K562 (cell line): ENCODE measurements around the gene VWA8. TPM values are rescaled to one million over a fixed set of nuclear protein-coding genes. Genes with fewer than 3 reads are reported as not detected.

Source experiments
- ATAC-seq: fragments of 200-7000 bp; cut with Tn5 transposase; 3 replicates; pipeline ENCODE4 v1.9.1; 2020; ENCODE audit warnings: moderate library complexity
- BruUV-seq: library from RNA; stranded (reverse); fragments of 400-500 nt; replicated peaks from 2 replicates; lab custom pipeline; 2021; lab: Mats Ljungman, UMichigan
- CTCF ChIA-PET: fragments of 300-600 bp; formaldehyde crosslinking; extraction: SDS; loops from one replicate; lab custom pipeline; 2021; ENCODE audit warnings: low intra/inter-chr PET ratio; lab: Yijun Ruan, JAX
- POLR2A ChIA-PET: fragments of 300-600, 350-650 bp; sonication (Branson Sonifier 250); formaldehyde crosslinking; extraction: SDS; loops from one replicate; lab custom pipeline; 2021; ENCODE audit warnings: antibody characterized with exemption, inconsistent platforms; lab: Yijun Ruan, JAX
- DNase-seq, 4 experiments: peaks; one replicate each; pipeline versions ENCODE4 v3.0.0 to v3.0.0-alpha.2; 2011 to 2018; ENCODE audit warnings: low spot score in 3 of 4, mixed read lengths in 3 of 4; ENCODE audit errors: extremely low read depth in 1 of 4
- FAIRE-seq: peaks from 2 replicates; lab custom pipeline; 2011; peaks lifted over from hg19 to GRCh38; lab: Jason Lieb, UNC
- H2AFZ ChIP-seq: 2 replicates; pipeline ENCODE4 v1.6.0; 2011; ENCODE audit warnings: low read depth, low read length, control low read depth, inconsistent platforms
- H3K27ac ChIP-seq: fragments of 200-600 bp; 3 replicates; pipeline ENCODE4 v1.8.0; 2011; ENCODE audit warnings: low read depth, mild to moderate bottlenecking, control low read depth, inconsistent platforms, low read length, moderate library complexity, mixed read lengths; ENCODE audit errors: extremely low read depth
- H3K27me3 ChIP-seq, 2 experiments: fragments of 300-600 bp in 1 of 2; 2 replicates in 1 of 2; 3 replicates in 1 of 2; pipeline versions ENCODE4 v1.6.0 to v1.8.0; 2011; ENCODE audit warnings: inconsistent platforms in 2 of 2, low read length in 2 of 2, mild to moderate bottlenecking in 1 of 2, mixed read lengths in 1 of 2, moderate library complexity in 1 of 2; ENCODE audit not compliant: control insufficient read depth in 2 of 2, insufficient read depth in 2 of 2
- H3K36me3 ChIP-seq: fragments of 300-600 bp; 3 replicates; pipeline ENCODE4 v1.8.0; 2011; ENCODE audit warnings: mild to moderate bottlenecking, low read length, inconsistent platforms; ENCODE audit not compliant: control insufficient read depth, insufficient read depth
- H3K4me1 ChIP-seq, 2 experiments: fragments of 200-600 bp in 1 of 2; replicated peaks in 1 of 2; 2 replicates in 1 of 2; 3 replicates in 1 of 2; pipeline versions ENCODE4 v1.5.1 to v1.8.0; 2011; ENCODE audit warnings: inconsistent platforms in 2 of 2, low read length in 2 of 2, mild to moderate bottlenecking in 1 of 2, mixed read lengths in 1 of 2, moderate library complexity in 1 of 2; ENCODE audit not compliant: control insufficient read depth in 2 of 2, insufficient read depth in 2 of 2
- H3K4me2 ChIP-seq: 2 replicates; pipeline ENCODE4 v1.6.1; 2011; ENCODE audit warnings: low read length, control low read depth, inconsistent platforms, mixed read lengths; ENCODE audit not compliant: insufficient read depth
- H3K4me3 ChIP-seq: fragments of 200-600 bp; sonication (generic), shearing (Covaris generic); 2 replicates; pipeline ENCODE4 v1.5.1; 2016; ENCODE audit warnings: control low read depth, inconsistent platforms
- H3K79me2 ChIP-seq: fragments of 200-600 bp; 3 replicates; pipeline ENCODE4 v1.8.0; 2011; ENCODE audit warnings: low read length, inconsistent platforms; ENCODE audit not compliant: control insufficient read depth, insufficient read depth
- H3K9ac ChIP-seq, 2 experiments: 2 replicates each; pipeline versions ENCODE4 v1.6.0 to v1.6.1; 2011; ENCODE audit warnings: low read depth in 2 of 2, low read length in 2 of 2, control low read depth in 1 of 2, inconsistent platforms in 1 of 2, mild to moderate bottlenecking in 1 of 2, mixed read lengths in 1 of 2; ENCODE audit not compliant: insufficient read depth in 1 of 2
- H3K9me1 ChIP-seq: one replicate; pipeline ENCODE4 v1.6.0; 2011; ENCODE audit warnings: inconsistent platforms, mild to moderate bottlenecking, low read length, moderate library complexity; ENCODE audit not compliant: control insufficient read depth, insufficient read depth
- H3K9me3 ChIP-seq: replicated peaks from 2 replicates; pipeline ENCODE4 v1.5.1; 2011; ENCODE audit warnings: low read depth, low read length, inconsistent platforms; ENCODE audit not compliant: control insufficient read depth, insufficient read depth
- H4K20me1 ChIP-seq: replicated peaks from 2 replicates; pipeline ENCODE4 v1.6.1; 2011; ENCODE audit warnings: low read length, inconsistent platforms, mixed read lengths; ENCODE audit not compliant: control insufficient read depth, insufficient read depth
- ARNT ChIP-seq, 2 experiments: fragments of 450-650 bp; IDR thresholded peaks; 2 replicates each; pipeline ENCODE4 v1.6.1; 2016; ENCODE audit warnings: mild to moderate bottlenecking in 1 of 2
- GABPA ChIP-seq: fragments of 200-800 bp; sonication (Bioruptor generic); conservative IDR thresholded peaks from 2 replicates; pipeline ENCODE4 v1.6.1; 2016; ENCODE audit warnings: low read depth, missing genetic modification characterization, missing compliant biosample characterization
- SIRT6 ChIP-seq: IDR thresholded peaks from one replicate; pipeline ENCODE4 v1.6.1; 2012; ENCODE audit warnings: low read depth, mild to moderate bottlenecking, control low read depth, inconsistent platforms, low read length, moderate library complexity
- SMARCC2 ChIP-seq: fragments of 450-650 bp; IDR thresholded peaks from 2 replicates; pipeline ENCODE4 v1.6.1; 2017; ENCODE audit warnings: antibody characterized with exemption, moderate library complexity, mild to moderate bottlenecking, low read depth
- WGBS: fragments of 100-300 bp; shearing (Covaris generic); methylation state at CpG from one replicate; pipeline ENCODE4 v1.1.6; 2016; ENCODE audit warnings: low coverage, mixed read lengths; ENCODE audit not compliant: insufficient coverage; ENCODE audit errors: missing lambda C conversion rate; 5-methylcytosine and 5-hydroxymethylcytosine counted together
- in situ Hi-C: fragments of 300-500 bp; cut with MboI; formaldehyde crosslinking; loops from 4 replicates; pipeline ENCODE4 v1.15.0; 2018; ENCODE audit warnings: inconsistent platforms, mixed read lengths
- intact Hi-C: fragments of 100-400 bp; cut with micrococcal nuclease; formaldehyde crosslinking; loops from 2 replicates; pipeline ENCODE4 v1.14.2; 2022
- polyA plus RNA-seq, 8 experiments: library from polyadenylated mRNA; depleted of rRNA in 4 of 8; stranded (reverse) in 5 of 8; unstranded in 3 of 8; fragments of >200 nt; fragmentation: Nextera tagmentation in 2 of 8; fragmentation: Illumina TruSeq in 1 of 8; extraction: Ambion mirVana in 2 of 8; extraction: Trizol in 1 of 8; gene quantifications; 2 replicates each; pipeline versions ENCODE4 v1.2.1 to v1.2.3, GENCODE V29; 2011 to 2014; ENCODE audit warnings: inconsistent platforms in 1 of 8, missing spikeins in 1 of 8
- total RNA-seq, 7 experiments: library from RNA; depleted of rRNA in 6 of 7; stranded (reverse); fragments of >200 nt in 6 of 7; fragmentation: Illumina TruSeq in 2 of 7; extraction: Trizol in 2 of 7; gene quantifications; 2 replicates each; pipeline versions ENCODE4 v1.2.1 to v1.2.3, GENCODE V29; 2011 to 2021; ENCODE audit warnings: low replicate concordance in 1 of 7
- TF ChIP-seq, protein P1 (sequence below): fragments of 450-650 bp; IDR thresholded peaks from 2 replicates; pipeline ENCODE4 v1.6.1; 2016; ENCODE audit warnings: borderline replicate concordance

The VWA8 gene
- total and polyA plus RNA-seq, 9 of the 15 experiments (the other 6 are each of a cell fraction or from before 2014, with no cell fraction given), result 2.1 to 18.5 (median 13.3) TPM

DNA sequence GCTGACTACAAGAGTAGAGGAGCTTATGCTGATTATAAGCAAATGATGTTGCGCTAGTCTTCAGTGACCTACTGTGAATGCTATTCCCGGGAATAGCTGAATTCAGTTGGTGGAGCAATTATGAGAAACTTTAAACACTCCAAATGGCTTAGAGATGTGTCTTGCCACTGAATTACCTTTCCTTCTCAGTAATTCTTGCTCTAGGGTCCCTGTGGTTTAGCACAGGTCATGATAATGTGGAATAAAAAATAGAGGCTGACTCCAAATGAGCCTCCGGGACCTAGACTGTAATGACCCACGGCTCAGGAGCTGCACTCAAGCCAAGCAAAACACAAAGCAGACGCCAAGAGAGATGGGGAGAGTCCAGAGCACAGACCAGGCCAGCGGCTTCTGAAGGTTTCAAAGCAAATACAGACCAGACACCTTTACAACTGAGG is 378.9 kb downstream of the VWA8 start (continued):
- TF ChIP-seq ARNT (IDR thresholded peaks at IDR 0.05) (no peak), SIRT6 (no peak), SMARCC2 (no peak)

DNA sequence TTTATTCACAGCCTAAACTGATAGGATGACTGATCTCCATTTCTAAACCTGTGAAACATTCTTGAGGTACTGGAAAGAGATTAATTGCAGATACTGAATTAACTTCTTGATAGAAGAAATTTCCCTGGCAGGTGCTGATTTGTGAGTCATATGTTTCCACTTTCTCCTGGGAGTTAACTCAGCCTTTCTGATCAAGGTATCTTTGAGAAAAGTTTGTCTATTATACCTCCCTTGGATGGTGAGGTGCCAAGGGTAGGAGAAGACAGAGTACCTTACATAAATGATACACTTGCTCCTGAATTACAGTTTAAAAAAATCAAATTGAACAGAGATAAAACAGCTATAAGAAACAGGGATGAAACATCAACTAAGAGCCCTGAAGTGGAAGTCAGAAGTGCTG is 380.6 kb downstream of the VWA8 start:
- H3K79me2 ChIP-seq, result no peaks in the 10 kb centered on the region
- no peak overlapping the region for H2AFZ ChIP-seq
- in situ Hi-C loops, result no loop called here
- H4K20me1 ChIP-seq, result no peaks in the 10 kb centered on the region
- peaks cover 19% of the 10 kb centered on the region; the same call in 1 of the 3 replicates for H3K36me3 ChIP-seq
- H3K4me2 ChIP-seq, result no peak overlapping the region
- DNase-seq (no peak), ATAC-seq (no peak), FAIRE-seq (no peak)
- no peaks in the 10 kb centered on the region for H3K4me1 ChIP-seq
- BruUV-seq, result no TSS peak
- H3K4me3 ChIP-seq, result no peak overlapping the region
- intact Hi-C loops, result no loop called here
- H3K27me3 ChIP-seq, result no peaks in the 10 kb centered on the region
- H3K9me3 ChIP-seq, result no peaks in the 10 kb centered on the region
- TF ChIP-seq GABPA (tag), result no peak
- TF ChIP-seq SMARCC2, result no peak
- POLR2A ChIA-PET, result no interaction called here
- H3K9me1 ChIP-seq, result no peaks in the 10 kb centered on the region
- H3K27ac ChIP-seq, result no peak overlapping the region
- H3K9ac ChIP-seq, result no peak overlapping the region
- CTCF ChIA-PET, result no interaction called here

DNA sequence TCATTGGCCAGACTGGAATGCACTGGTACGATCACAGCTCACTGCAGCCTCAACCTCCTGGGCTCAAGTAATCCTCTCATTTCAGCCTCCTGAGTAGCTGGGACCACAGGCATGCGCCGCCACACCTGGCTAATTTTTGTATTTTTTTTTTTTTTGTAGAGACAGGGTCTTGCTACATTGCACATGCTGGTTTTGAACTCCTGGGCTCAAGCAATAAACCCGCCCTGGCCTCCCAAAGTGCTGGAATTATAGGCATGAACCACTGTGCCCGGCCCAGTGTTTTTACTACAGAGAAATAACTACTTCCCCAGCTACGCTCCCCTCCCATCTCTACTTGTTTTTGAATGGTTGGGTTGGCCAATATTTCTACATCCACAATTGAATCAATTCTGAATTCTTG is 381.0 kb downstream of the VWA8 start:
- H3K9me1 ChIP-seq, result no peaks in the 10 kb centered on the region
- no peak for DNase-seq
- H3K9ac ChIP-seq, result no peak overlapping the region
- no peaks in the 10 kb centered on the region for H4K20me1 ChIP-seq
- intact Hi-C loops (no loop called here), in situ Hi-C loops (no loop called here)
- no peak for ATAC-seq
- no peaks in the 10 kb centered on the region for H3K9me3 ChIP-seq
- no peaks in the 10 kb centered on the region for H3K79me2 ChIP-seq
- WGBS, result 100% methylated on average over 2 of the region's 6 CpGs
- no peak for FAIRE-seq
- no peak overlapping the region for H2AFZ ChIP-seq
- ChIA-PET CTCF (no interaction called here), POLR2A (no interaction called here)
- H3K4me1 ChIP-seq, result no peaks in the 10 kb centered on the region
- no peaks in the 10 kb centered on the region for H3K27me3 ChIP-seq
- peaks cover 18% of the 10 kb centered on the region; the same call in 1 of the 3 replicates for H3K36me3 ChIP-seq
- no peak overlapping the region for H3K4me3 ChIP-seq
- BruUV-seq, result no TSS peak
- H3K4me2 ChIP-seq, result no peak overlapping the region
- H3K27ac ChIP-seq, result no peak overlapping the region
- TF ChIP-seq, protein P1, sequence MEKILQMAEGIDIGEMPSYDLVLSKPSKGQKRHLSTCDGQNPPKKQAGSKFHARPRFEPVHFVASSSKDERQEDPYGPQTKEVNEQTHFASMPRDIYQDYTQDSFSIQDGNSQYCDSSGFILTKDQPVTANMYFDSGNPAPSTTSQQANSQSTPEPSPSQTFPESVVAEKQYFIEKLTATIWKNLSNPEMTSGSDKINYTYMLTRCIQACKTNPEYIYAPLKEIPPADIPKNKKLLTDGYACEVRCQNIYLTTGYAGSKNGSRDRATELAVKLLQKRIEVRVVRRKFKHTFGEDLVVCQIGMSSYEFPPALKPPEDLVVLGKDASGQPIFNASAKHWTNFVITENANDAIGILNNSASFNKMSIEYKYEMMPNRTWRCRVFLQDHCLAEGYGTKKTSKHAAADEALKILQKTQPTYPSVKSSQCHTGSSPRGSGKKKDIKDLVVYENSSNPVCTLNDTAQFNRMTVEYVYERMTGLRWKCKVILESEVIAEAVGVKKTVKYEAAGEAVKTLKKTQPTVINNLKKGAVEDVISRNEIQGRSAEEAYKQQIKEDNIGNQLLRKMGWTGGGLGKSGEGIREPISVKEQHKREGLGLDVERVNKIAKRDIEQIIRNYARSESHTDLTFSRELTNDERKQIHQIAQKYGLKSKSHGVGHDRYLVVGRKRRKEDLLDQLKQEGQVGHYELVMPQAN, result no peak
